IMR-90 (cell line): ENCODE results near the gene ROR2. TPM values are rescaled to one million over a fixed set of nuclear protein-coding genes. Genes with fewer than 3 reads are reported as not detected.

ENCODE experiments used
- ATAC-seq: fragments of 200-7000 bp; cut with Tn5 transposase; 2 replicates; pipeline ENCODE4 v1.9.1; 2020; ENCODE audit warnings: low read depth, mild to moderate bottlenecking, moderate library complexity
- BruUV-seq: library from RNA; stranded (reverse); fragments of 400-500 nt; replicated peaks from 2 replicates; lab custom pipeline; 2021; lab: Mats Ljungman, UMichigan
- CTCF ChIA-PET: fragments of 300-600 bp; formaldehyde crosslinking; extraction: SDS; loops from one replicate; lab custom pipeline; 2021; ENCODE audit warnings: antibody characterized with exemption; lab: Yijun Ruan, JAX
- POLR2A ChIA-PET: fragments of 300-600 bp; sonication (Branson Sonifier 250); formaldehyde crosslinking; loops from one replicate; lab custom pipeline; 2022; ENCODE audit warnings: antibody characterized with exemption; ENCODE audit not compliant: unreplicated experiment; lab: Charles Lee
- DNase-seq: peaks from one replicate; pipeline ENCODE4 v3.0.0; 2013
- H2AFZ ChIP-seq: replicated peaks from 2 replicates; pipeline ENCODE3; 2013; ENCODE audit warnings: low read length, mild to moderate bottlenecking; ENCODE audit not compliant: poor library complexity
- H2AK5ac ChIP-seq: 2 replicates; pipeline ENCODE4 v1.6.1; 2013; ENCODE audit warnings: low read depth, low read length, inconsistent platforms
- H2AK9ac ChIP-seq: replicated peaks from 2 replicates; pipeline ENCODE3; 2013; ENCODE audit warnings: mild to moderate bottlenecking, low read depth, low read length, moderate library complexity; ENCODE audit not compliant: poor library complexity
- H2BK120ac ChIP-seq: 2 replicates; pipeline ENCODE4 v1.6.1; 2013; ENCODE audit warnings: low read depth, low read length, inconsistent platforms
- H2BK15ac ChIP-seq: 3 replicates; pipeline ENCODE4 v1.6.1; 2013; ENCODE audit warnings: low read depth, low read length, inconsistent platforms
- H2BK20ac ChIP-seq: 2 replicates; pipeline ENCODE4 v1.6.1; 2013; ENCODE audit warnings: low read depth, mild to moderate bottlenecking, inconsistent platforms, low read length, moderate library complexity
- H2BK5ac ChIP-seq: 2 replicates; pipeline ENCODE4 v1.6.1; 2013; ENCODE audit warnings: mild to moderate bottlenecking, low read depth, low read length, inconsistent platforms; ENCODE audit not compliant: poor library complexity, severe bottlenecking
- H3K14ac ChIP-seq: replicated peaks from 2 replicates; pipeline ENCODE4 v1.6.1; 2013; ENCODE audit warnings: low read depth, low read length, inconsistent platforms
- H3K18ac ChIP-seq: 2 replicates; pipeline ENCODE4 v1.6.1; 2013; ENCODE audit warnings: low read depth, low read length, control low read depth
- H3K23ac ChIP-seq: 2 replicates; pipeline ENCODE4 v1.6.1; 2013; ENCODE audit warnings: low read depth, low read length, inconsistent platforms
- H3K27ac ChIP-seq: 2 replicates; pipeline ENCODE4 v1.5.1; 2013; ENCODE audit warnings: mild to moderate bottlenecking, control low read depth, low read length; ENCODE audit not compliant: insufficient read depth
- H3K27me3 ChIP-seq: 2 replicates; pipeline ENCODE4 v1.6.1; 2013; ENCODE audit warnings: low read length; ENCODE audit not compliant: control insufficient read depth, insufficient read depth
- H3K36me3 ChIP-seq: 2 replicates; pipeline ENCODE4 v1.6.1; 2013; ENCODE audit warnings: low read length, mixed read lengths; ENCODE audit not compliant: control insufficient read depth, insufficient read depth
- H3K4ac ChIP-seq: 2 replicates; pipeline ENCODE4 v1.6.1; 2013; ENCODE audit warnings: low read depth, low read length, inconsistent platforms
- H3K4me1 ChIP-seq: 2 replicates; pipeline ENCODE4 v1.6.1; 2013; ENCODE audit warnings: low read length, mixed read lengths; ENCODE audit not compliant: control insufficient read depth, insufficient read depth
- H3K4me2 ChIP-seq: 2 replicates; pipeline ENCODE4 v1.6.1; 2013; ENCODE audit warnings: low read depth, mild to moderate bottlenecking, control low read depth, low read length, moderate library complexity
- H3K4me3 ChIP-seq: 2 replicates; pipeline ENCODE4 v1.5.1; 2013; ENCODE audit warnings: low read depth, mild to moderate bottlenecking, control low read depth, low read length, moderate library complexity; ENCODE audit not compliant: insufficient read depth
- H3K56ac ChIP-seq: 2 replicates; pipeline ENCODE4 v1.6.1; 2013; ENCODE audit warnings: low read length, inconsistent platforms; ENCODE audit not compliant: insufficient read depth; ENCODE audit errors: extremely low read depth
- H3K79me1 ChIP-seq, 2 experiments: 2 replicates each; pipeline ENCODE4 v1.6.1; 2013; ENCODE audit warnings: low read length in 2 of 2, inconsistent platforms in 1 of 2, low read depth in 1 of 2
- H3K9ac ChIP-seq: 2 replicates; pipeline ENCODE4 v1.6.1; 2013; ENCODE audit warnings: low read depth, low read length, control low read depth
- H3K9me1 ChIP-seq: 2 replicates; pipeline ENCODE4 v1.6.1; 2013; ENCODE audit warnings: low read length, inconsistent platforms; ENCODE audit not compliant: insufficient read depth
- H3K9me3 ChIP-seq: 2 replicates; pipeline ENCODE4 v1.6.1; 2013; ENCODE audit warnings: low read length; ENCODE audit not compliant: control insufficient read depth, insufficient read depth
- H4K20me1 ChIP-seq: 2 replicates; pipeline ENCODE4 v1.6.1; 2013; ENCODE audit warnings: low read length, inconsistent platforms; ENCODE audit not compliant: insufficient read depth
- H4K5ac ChIP-seq: 2 replicates; pipeline ENCODE4 v1.6.1; 2013; ENCODE audit warnings: mild to moderate bottlenecking, low read depth, low read length, control low read depth
- H4K8ac ChIP-seq, 2 experiments: 2 replicates each; pipeline ENCODE4 v1.6.1; 2013; ENCODE audit warnings: low read depth in 2 of 2, low read length in 2 of 2, control low read depth in 1 of 2, inconsistent platforms in 1 of 2
- H4K91ac ChIP-seq: 2 replicates; pipeline ENCODE4 v1.6.1; 2013; ENCODE audit warnings: low read depth, low read length, inconsistent platforms; ENCODE audit not compliant: insufficient read depth
- NFE2L2 ChIP-seq: fragments of 150-350 bp; IDR thresholded peaks from 2 replicates; pipeline ENCODE4 v1.6.1; 2016; ENCODE audit warnings: low read depth, mild to moderate bottlenecking, low read length
- RAD21 ChIP-seq: IDR thresholded peaks from 2 replicates; pipeline ENCODE4 v1.6.1; 2012; ENCODE audit warnings: low read length, improper control_type of control experiment
- WGBS, 2 experiments: methylation state at CpG; one replicate each; pipeline versions ENCODE4 v1.1.5 to v1.1.7; 2013; ENCODE audit warnings: missing lambda C conversion rate in 2 of 2; ENCODE audit not compliant: insufficient read length in 1 of 2; ENCODE audit errors: extremely low coverage in 2 of 2; 5-methylcytosine and 5-hydroxymethylcytosine counted together
- dilution Hi-C: fragments of 300-500 bp; cut with HindIII; formaldehyde crosslinking; loops from one replicate; pipeline ENCODE4 v1.14.3; 2018; ENCODE audit warnings: low sequenced_read_pairs; ENCODE audit not compliant: unreplicated experiment
- in situ Hi-C: fragments of 300-500 bp; cut with MboI; formaldehyde crosslinking; loops from 3 replicates; pipeline ENCODE4 v1.14.3; 2019; ENCODE audit warnings: low sequenced_read_pairs, inconsistent platforms, mixed read lengths
- intact Hi-C: fragments of 100-400 bp; cut with micrococcal nuclease; formaldehyde crosslinking; loops from 2 replicates; pipeline ENCODE4 v1.10.0; 2022
- polyA plus RNA-seq, 3 experiments: library from polyadenylated mRNA; depleted of rRNA; stranded (reverse); fragments of >200 nt; gene quantifications; 2 replicates each; pipeline ENCODE4 v1.2.3, GENCODE V29; 2012; ENCODE audit warnings: low replicate concordance in 1 of 3
- total RNA-seq: library from RNA; depleted of rRNA; stranded (reverse); fragments of >200 nt; gene quantifications from 2 replicates; pipeline ENCODE4 v1.2.3, GENCODE V29; 2012

ROR2 gene
- total and polyA plus RNA-seq, 2 of the 4 experiments (the other 2 are of a cell fraction), result 2.3 to 4.8 TPM

- dilution Hi-C loops, result no loop called here
- H3K56ac ChIP-seq, result no peak overlapping the region
- no peak overlapping the region for H3K9ac ChIP-seq
- no peak overlapping the region for H3K23ac ChIP-seq
- no peak overlapping the region for H4K8ac ChIP-seq
- H2AFZ ChIP-seq, result no peak overlapping the region
- H3K4me1 ChIP-seq, result peaks cover 5% of the 10 kb centered on the region; the same call in 1 of the 2 replicates
- no TSS peak for BruUV-seq
- H3K18ac ChIP-seq, result no peak overlapping the region; the same call in 1 of the 2 replicates
- no peak overlapping the region for H3K27ac ChIP-seq
- 83% methylated on average over 1 of the region's 2 CpGs; no CpG with 5 or more reads in 1 of the 2 experiments for WGBS, 2 experiments
- H2AK9ac ChIP-seq, result no peak overlapping the region
- H3K36me3 ChIP-seq, result no peaks in the 10 kb centered on the region
- no peak overlapping the region for H2BK20ac ChIP-seq
- H3K14ac ChIP-seq, result no peak overlapping the region
- intact Hi-C loops, result no loop called here
- ChIA-PET POLR2A (no interaction called here), CTCF (no interaction called here)
- H3K4me3 ChIP-seq, result no peak overlapping the region
- no peak overlapping the region for H2BK15ac ChIP-seq
- ATAC-seq (peak; percentile 63), DNase-seq (peak; percentile 11)
- peaks cover 3% of the 10 kb centered on the region; the same call in 1 of the 2 replicates for H3K9me3 ChIP-seq
- no peaks in the 10 kb centered on the region for H3K79me1 ChIP-seq
- no peaks in the 10 kb centered on the region for H4K20me1 ChIP-seq
- no peak overlapping the region; the same call in 1 of the 2 replicates for H4K5ac ChIP-seq
- in situ Hi-C loops, result no loop called here
- peak overlapping the region; percentile 31; the same call in 1 of the 2 replicates for H3K4ac ChIP-seq
- H3K27me3 ChIP-seq, result no peaks in the 10 kb centered on the region; the same call in 1 of the 2 replicates
- no peak overlapping the region for H4K91ac ChIP-seq
- no peak overlapping the region for H2AK5ac ChIP-seq
- no peaks in the 10 kb centered on the region for H3K9me1 ChIP-seq
- no peak overlapping the region for H2BK120ac ChIP-seq
- H2BK5ac ChIP-seq, result no peak overlapping the region
- TF ChIP-seq NFE2L2, result peak; percentile 75
- TF ChIP-seq RAD21, result no peak
- H3K4me2 ChIP-seq, result no peak overlapping the region
Observed at GRCh38 chr9:91986248-91986647, 36.2 kb upstream of the ROR2 start.
